ENCODE measurements around the gene LRRC3C.

GRCh38 chr17:39939588-39940419, 12.3 kb downstream of the LRRC3C start:
- TF ChIP-seq EZH2 (IDR thresholded peaks at IDR 0.05; ENCODE audit: borderline replicate concordance) (no peak), EZH2phosphoT487 (IDR thresholded peaks at IDR 0.05; ENCODE audit: low read depth, severe bottlenecking, unreplicated experiment) (no peak)
- TF ChIP-seq, protein P1, sequence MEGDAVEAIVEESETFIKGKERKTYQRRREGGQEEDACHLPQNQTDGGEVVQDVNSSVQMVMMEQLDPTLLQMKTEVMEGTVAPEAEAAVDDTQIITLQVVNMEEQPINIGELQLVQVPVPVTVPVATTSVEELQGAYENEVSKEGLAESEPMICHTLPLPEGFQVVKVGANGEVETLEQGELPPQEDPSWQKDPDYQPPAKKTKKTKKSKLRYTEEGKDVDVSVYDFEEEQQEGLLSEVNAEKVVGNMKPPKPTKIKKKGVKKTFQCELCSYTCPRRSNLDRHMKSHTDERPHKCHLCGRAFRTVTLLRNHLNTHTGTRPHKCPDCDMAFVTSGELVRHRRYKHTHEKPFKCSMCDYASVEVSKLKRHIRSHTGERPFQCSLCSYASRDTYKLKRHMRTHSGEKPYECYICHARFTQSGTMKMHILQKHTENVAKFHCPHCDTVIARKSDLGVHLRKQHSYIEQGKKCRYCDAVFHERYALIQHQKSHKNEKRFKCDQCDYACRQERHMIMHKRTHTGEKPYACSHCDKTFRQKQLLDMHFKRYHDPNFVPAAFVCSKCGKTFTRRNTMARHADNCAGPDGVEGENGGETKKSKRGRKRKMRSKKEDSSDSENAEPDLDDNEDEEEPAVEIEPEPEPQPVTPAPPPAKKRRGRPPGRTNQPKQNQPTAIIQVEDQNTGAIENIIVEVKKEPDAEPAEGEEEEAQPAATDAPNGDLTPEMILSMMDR (IDR thresholded peaks at IDR 0.05; ENCODE audit: poor library complexity) = peak; percentile 47

Measured in hepatocyte (in vitro differentiated cells).